ENCODE measurements around the gene PTDSS2. TPM values are rescaled to one million over a fixed set of nuclear protein-coding genes. Genes with fewer than 3 reads are reported as not detected.

Gene PTDSS2
- total and polyA plus RNA-seq, 2 of the 13 experiments (the other 11 are each of a cell fraction or from before 2014, with no cell fraction given): 21.7 to 26.4 TPM

DNA sequence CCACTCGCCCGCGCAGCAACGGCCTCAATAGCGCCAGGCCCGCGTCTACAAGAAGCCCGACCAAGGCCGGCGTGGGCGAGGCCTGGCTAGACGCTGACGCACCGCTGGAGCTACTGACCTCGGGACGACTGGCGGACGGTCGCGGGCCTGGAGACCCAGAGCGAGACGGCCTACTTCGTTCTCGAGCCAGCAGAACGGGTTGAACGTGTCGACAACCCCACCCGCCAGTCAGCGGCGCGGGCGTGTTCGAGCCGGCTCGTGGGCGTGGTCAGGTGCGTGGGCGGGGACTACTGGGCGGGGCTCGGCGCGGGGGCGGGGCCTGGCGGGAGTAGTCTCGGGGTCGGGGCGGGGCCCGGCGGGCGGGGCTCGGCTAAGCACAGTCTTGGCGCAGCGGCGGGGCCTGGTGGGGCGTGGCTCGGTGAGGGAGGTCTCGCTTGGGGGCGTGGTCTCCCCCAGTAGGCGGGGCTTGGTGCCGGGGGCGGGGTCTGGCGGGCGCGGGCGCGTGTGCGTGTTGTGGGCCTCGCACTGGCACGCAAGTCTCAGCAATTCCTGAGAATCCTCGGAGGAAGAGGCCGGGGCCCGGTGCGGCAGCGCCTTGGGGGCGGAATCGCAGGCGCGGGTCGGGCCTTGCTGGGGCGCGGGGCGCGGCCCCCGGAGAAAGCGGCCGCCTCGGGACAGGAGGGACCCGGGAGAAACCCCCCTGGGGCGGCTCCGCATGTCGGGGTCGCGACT is 57.1 kb downstream of the PTDSS2 start, which contains the start of gene RNH1 (continued):
- TF ChIP-seq, protein P1, sequence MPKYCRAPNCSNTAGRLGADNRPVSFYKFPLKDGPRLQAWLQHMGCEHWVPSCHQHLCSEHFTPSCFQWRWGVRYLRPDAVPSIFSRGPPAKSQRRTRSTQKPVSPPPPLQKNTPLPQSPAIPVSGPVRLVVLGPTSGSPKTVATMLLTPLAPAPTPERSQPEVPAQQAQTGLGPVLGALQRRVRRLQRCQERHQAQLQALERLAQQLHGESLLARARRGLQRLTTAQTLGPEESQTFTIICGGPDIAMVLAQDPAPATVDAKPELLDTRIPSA (CRISPR knock-in tag; IDR thresholded peaks at IDR 0.05; ENCODE audit: borderline replicate concordance): no peak
- TF ChIP-seq ZNF484 (CRISPR knock-in tag; IDR thresholded peaks at IDR 0.05; ENCODE audit: borderline replicate concordance, low read depth) (no peak), ADNP (CRISPR knock-in tag; IDR thresholded peaks at IDR 0.05) (no peak), KAT8 (CRISPR knock-in tag; IDR thresholded peaks at IDR 0.05) (no peak; the same call in 1 of the 2 replicates), CBFB (CRISPR knock-in tag; IDR thresholded peaks at IDR 0.05) (no peak), KDM1A (CRISPR knock-in tag; IDR thresholded peaks at IDR 0.05) (no peak), ZNF562 (CRISPR knock-in tag; IDR thresholded peaks at IDR 0.05; ENCODE audit: borderline replicate concordance) (no peak), ZNF598 (CRISPR knock-in tag; IDR thresholded peaks at IDR 0.05; ENCODE audit: borderline replicate concordance) (no peak), TSC22D2 (CRISPR knock-in tag; IDR thresholded peaks at IDR 0.05; ENCODE audit: borderline replicate concordance) (no peak), GPN1 (CRISPR knock-in tag; IDR thresholded peaks at IDR 0.05; ENCODE audit: borderline replicate concordance) (no peak)
- TF ChIP-seq, protein P2, sequence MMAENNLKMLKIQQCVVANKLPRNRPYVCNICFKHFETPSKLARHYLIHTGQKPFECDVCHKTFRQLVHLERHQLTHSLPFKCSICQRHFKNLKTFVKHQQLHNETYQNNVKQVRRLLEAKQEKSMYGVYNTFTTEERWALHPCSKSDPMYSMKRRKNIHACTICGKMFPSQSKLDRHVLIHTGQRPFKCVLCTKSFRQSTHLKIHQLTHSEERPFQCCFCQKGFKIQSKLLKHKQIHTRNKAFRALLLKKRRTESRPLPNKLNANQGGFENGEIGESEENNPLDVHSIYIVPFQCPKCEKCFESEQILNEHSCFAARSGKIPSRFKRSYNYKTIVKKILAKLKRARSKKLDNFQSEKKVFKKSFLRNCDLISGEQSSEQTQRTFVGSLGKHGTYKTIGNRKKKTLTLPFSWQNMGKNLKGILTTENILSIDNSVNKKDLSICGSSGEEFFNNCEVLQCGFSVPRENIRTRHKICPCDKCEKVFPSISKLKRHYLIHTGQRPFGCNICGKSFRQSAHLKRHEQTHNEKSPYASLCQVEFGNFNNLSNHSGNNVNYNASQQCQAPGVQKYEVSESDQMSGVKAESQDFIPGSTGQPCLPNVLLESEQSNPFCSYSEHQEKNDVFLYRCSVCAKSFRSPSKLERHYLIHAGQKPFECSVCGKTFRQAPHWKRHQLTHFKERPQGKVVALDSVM (CRISPR knock-in tag; IDR thresholded peaks at IDR 0.05): no peak
- TF ChIP-seq, protein P3, sequence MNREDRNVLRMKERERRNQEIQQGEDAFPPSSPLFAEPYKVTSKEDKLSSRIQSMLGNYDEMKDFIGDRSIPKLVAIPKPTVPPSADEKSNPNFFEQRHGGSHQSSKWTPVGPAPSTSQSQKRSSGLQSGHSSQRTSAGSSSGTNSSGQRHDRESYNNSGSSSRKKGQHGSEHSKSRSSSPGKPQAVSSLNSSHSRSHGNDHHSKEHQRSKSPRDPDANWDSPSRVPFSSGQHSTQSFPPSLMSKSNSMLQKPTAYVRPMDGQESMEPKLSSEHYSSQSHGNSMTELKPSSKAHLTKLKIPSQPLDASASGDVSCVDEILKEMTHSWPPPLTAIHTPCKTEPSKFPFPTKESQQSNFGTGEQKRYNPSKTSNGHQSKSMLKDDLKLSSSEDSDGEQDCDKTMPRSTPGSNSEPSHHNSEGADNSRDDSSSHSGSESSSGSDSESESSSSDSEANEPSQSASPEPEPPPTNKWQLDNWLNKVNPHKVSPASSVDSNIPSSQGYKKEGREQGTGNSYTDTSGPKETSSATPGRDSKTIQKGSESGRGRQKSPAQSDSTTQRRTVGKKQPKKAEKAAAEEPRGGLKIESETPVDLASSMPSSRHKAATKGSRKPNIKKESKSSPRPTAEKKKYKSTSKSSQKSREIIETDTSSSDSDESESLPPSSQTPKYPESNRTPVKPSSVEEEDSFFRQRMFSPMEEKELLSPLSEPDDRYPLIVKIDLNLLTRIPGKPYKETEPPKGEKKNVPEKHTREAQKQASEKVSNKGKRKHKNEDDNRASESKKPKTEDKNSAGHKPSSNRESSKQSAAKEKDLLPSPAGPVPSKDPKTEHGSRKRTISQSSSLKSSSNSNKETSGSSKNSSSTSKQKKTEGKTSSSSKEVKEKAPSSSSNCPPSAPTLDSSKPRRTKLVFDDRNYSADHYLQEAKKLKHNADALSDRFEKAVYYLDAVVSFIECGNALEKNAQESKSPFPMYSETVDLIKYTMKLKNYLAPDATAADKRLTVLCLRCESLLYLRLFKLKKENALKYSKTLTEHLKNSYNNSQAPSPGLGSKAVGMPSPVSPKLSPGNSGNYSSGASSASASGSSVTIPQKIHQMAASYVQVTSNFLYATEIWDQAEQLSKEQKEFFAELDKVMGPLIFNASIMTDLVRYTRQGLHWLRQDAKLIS (CRISPR knock-in tag; IDR thresholded peaks at IDR 0.05): no peak
- TF ChIP-seq, protein P4, sequence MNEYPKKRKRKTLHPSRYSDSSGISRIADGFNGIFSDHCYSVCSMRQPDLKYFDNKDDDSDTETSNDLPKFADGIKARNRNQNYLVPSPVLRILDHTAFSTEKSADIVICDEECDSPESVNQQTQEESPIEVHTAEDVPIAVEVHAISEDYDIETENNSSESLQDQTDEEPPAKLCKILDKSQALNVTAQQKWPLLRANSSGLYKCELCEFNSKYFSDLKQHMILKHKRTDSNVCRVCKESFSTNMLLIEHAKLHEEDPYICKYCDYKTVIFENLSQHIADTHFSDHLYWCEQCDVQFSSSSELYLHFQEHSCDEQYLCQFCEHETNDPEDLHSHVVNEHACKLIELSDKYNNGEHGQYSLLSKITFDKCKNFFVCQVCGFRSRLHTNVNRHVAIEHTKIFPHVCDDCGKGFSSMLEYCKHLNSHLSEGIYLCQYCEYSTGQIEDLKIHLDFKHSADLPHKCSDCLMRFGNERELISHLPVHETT (CRISPR knock-in tag; conservative IDR thresholded peaks at IDR 0.05): no peak
- TF ChIP-seq, protein P5, sequence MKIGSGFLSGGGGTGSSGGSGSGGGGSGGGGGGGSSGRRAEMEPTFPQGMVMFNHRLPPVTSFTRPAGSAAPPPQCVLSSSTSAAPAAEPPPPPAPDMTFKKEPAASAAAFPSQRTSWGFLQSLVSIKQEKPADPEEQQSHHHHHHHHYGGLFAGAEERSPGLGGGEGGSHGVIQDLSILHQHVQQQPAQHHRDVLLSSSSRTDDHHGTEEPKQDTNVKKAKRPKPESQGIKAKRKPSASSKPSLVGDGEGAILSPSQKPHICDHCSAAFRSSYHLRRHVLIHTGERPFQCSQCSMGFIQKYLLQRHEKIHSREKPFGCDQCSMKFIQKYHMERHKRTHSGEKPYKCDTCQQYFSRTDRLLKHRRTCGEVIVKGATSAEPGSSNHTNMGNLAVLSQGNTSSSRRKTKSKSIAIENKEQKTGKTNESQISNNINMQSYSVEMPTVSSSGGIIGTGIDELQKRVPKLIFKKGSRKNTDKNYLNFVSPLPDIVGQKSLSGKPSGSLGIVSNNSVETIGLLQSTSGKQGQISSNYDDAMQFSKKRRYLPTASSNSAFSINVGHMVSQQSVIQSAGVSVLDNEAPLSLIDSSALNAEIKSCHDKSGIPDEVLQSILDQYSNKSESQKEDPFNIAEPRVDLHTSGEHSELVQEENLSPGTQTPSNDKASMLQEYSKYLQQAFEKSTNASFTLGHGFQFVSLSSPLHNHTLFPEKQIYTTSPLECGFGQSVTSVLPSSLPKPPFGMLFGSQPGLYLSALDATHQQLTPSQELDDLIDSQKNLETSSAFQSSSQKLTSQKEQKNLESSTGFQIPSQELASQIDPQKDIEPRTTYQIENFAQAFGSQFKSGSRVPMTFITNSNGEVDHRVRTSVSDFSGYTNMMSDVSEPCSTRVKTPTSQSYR (CRISPR knock-in tag; IDR thresholded peaks at IDR 0.05; ENCODE audit: borderline replicate concordance): no peak
- TF ChIP-seq, protein P6, sequence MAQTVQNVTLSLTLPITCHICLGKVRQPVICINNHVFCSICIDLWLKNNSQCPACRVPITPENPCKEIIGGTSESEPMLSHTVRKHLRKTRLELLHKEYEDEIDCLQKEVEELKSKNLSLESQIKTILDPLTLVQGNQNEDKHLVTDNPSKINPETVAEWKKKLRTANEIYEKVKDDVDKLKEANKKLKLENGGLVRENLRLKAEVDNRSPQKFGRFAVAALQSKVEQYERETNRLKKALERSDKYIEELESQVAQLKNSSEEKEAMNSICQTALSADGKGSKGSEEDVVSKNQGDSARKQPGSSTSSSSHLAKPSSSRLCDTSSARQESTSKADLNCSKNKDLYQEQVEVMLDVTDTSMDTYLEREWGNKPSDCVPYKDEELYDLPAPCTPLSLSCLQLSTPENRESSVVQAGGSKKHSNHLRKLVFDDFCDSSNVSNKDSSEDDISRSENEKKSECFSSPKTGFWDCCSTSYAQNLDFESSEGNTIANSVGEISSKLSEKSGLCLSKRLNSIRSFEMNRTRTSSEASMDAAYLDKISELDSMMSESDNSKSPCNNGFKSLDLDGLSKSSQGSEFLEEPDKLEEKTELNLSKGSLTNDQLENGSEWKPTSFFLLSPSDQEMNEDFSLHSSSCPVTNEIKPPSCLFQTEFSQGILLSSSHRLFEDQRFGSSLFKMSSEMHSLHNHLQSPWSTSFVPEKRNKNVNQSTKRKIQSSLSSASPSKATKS (CRISPR knock-in tag; IDR thresholded peaks at IDR 0.05): no peak
